Breast epithelium (tissue), 4 donors: ENCODE measurements around the gene SP140. TPM values are rescaled to one million over a fixed set of nuclear protein-coding genes. Genes with fewer than 3 reads are reported as not detected.
"Not testable (repeated sequence)": the region's sequence is repeated elsewhere in the genome, so short reads cannot be mapped to it uniquely, and the experiment has no call there.

ENCODE experiments used
- DNase-seq, 2 donors: peaks; one replicate each; pipeline ENCODE4 v3.0.0-alpha.2; 2019; ENCODE audit warnings: low spot score in 2 of 2
- H3K27ac ChIP-seq, 2 donors: fragments of 200-600 bp; sonication (generic) in 1 of 2; one replicate each; pipeline ENCODE4 v1.5.1; 2016 to 2019; ENCODE audit warnings: mild to moderate bottlenecking in 1 of 2
- H3K27me3 ChIP-seq, 2 donors: fragments of 200-600 bp; sonication (generic) in 1 of 2; one replicate each; pipeline versions ENCODE4 v1.5.1 to v1.6.0; 2017 to 2019; ENCODE audit warnings: control low read depth in 1 of 2, mild to moderate bottlenecking in 1 of 2
- H3K36me3 ChIP-seq: fragments of 200-600 bp; one replicate; pipeline ENCODE4 v1.5.1; 2019
- H3K4me1 ChIP-seq, 2 donors: fragments of 200-600 bp; sonication (generic); one replicate each; pipeline ENCODE4 v1.5.1; 2016 to 2019; ENCODE audit warnings: control low read depth in 1 of 2
- H3K4me3 ChIP-seq, 3 donors: fragments of 200-600 bp; sonication (generic); 1 replicate in 2 of 3; 2 replicates in 1 of 3; pipeline ENCODE4 v1.5.1; 2016 to 2019; ENCODE audit warnings: mild to moderate bottlenecking in 3 of 3, moderate library complexity in 2 of 3
- H3K9me3 ChIP-seq, 2 donors: fragments of 200-600 bp; sonication (generic) in 1 of 2; one replicate each; pipeline ENCODE4 v1.5.1; 2016 to 2019; ENCODE audit warnings: control low read depth in 1 of 2
- CTCF ChIP-seq, 3 donors: fragments of 450-650 bp; IDR thresholded peaks; one replicate each; pipeline ENCODE4 v1.5.1; 2016 to 2017; ENCODE audit warnings: antibody characterized with exemption in 3 of 3, mild to moderate bottlenecking in 3 of 3, moderate library complexity in 3 of 3
- POLR2A ChIP-seq: fragments of 450-650 bp; IDR thresholded peaks from one replicate; pipeline ENCODE4 v1.6.1; 2016; ENCODE audit warnings: antibody characterized with exemption, mild to moderate bottlenecking, moderate library complexity
- POLR2AphosphoS5 ChIP-seq, 3 donors: sonication (generic); formaldehyde crosslinking; IDR thresholded peaks; one replicate each; pipeline ENCODE4 v1.6.1; 2017; ENCODE audit warnings: antibody characterized with exemption in 3 of 3
- intact Hi-C: fragments of 100-400 bp; cut with DNase I; formaldehyde crosslinking; loops from one replicate; pipeline ENCODE4 v1.15.1; 2023; ENCODE audit warnings: low total_unique reads
- total RNA-seq, 3 donors: library from RNA; depleted of rRNA; stranded (reverse); fragments of >200 nt; gene quantifications; one replicate each; pipeline ENCODE4 v1.1.0, GENCODE V29; 2016

SP140 gene
- total RNA-seq, 3 donors from 2014 or later, result 1.1 to 7.9 (median 2.6) TPM

- H3K36me3 ChIP-seq, result peaks cover 9% of the 10 kb centered on the region
- no peaks in the 10 kb centered on the region for H3K27me3 ChIP-seq
- H3K4me1 ChIP-seq, result no peaks in the 10 kb centered on the region
- TF ChIP-seq POLR2AphosphoS5 (IDR thresholded peaks at IDR 0.05) (no peak), CTCF (IDR thresholded peaks at IDR 0.05) (no peak), POLR2A (no peak)
- H3K4me3 ChIP-seq, result peak overlapping the region in 2 of 3 donors; percentile 68
- H3K9me3 ChIP-seq, result no peaks in the 10 kb centered on the region
- DNase-seq, result no peak
- no peak overlapping the region for H3K27ac ChIP-seq
- intact Hi-C loops, result no loop called here
These were observed 7.1 kb upstream of the SP140 start for GRCh38 chr2:230218421-230218820.

- Histone ChIP-seq H3K27ac (peak within 1 kb of the TSS; percentile 77 to 90), H3K4me3 (peak within 1 kb of the TSS; percentile 48 to 68 (median 68)), H3K4me1 (no peaks in the 10 kb centered on the region), H3K9me3 (no peaks in the 10 kb centered on the region), H3K27me3 (no peaks in the 10 kb centered on the region), H3K36me3 (peaks cover 7% of the 10 kb centered on the region)
- intact Hi-C loops, result loop anchor here (1.0 kb wide), 1 partner anchor 26 kb away; no protein-coding TSS in a partner anchor
- no peak for TF ChIP-seq POLR2A
- peak in 1 of 3 donors; percentile 18 for TF ChIP-seq CTCF (IDR thresholded peaks at IDR 0.05)
- peak; percentile 69 to 76 (median 71) for TF ChIP-seq POLR2AphosphoS5 (IDR thresholded peaks at IDR 0.05)
- peak; percentile 88 to 94 for DNase-seq
These were observed 5.9 kb upstream of the SP140 start, which contains the start of gene SP110 for GRCh38 chr2:230219419-230220331. Gene SP110 (minus strand): TSS chr2:230219984. CDS start chr2:230216927, 3,057 bp downstream.

- Histone ChIP-seq H3K27me3 (no peaks in the 10 kb centered on the region), H3K27ac (peak overlapping the region; percentile 77 to 90), H3K4me3 (peak overlapping the region; percentile 48 to 68 (median 68)), H3K36me3 (no peaks in the 10 kb centered on the region), H3K9me3 (no peaks in the 10 kb centered on the region), H3K4me1 (no peaks in the 10 kb centered on the region)
- TF ChIP-seq POLR2AphosphoS5 (IDR thresholded peaks at IDR 0.05) (no peak), POLR2A (no peak), CTCF (IDR thresholded peaks at IDR 0.05) (no peak)
- DNase-seq, result peak in 1 of 2 donors; percentile 29
- intact Hi-C loops, result no loop called here
These were observed 5.1 kb upstream of the SP140 start for GRCh38 chr2:230220347-230220969.

GRCh38 chr2:230221493-230221892, 4.0 kb upstream of the SP140 start:
- Histone ChIP-seq H3K36me3 (no peaks in the 10 kb centered on the region), H3K27me3 (no peaks in the 10 kb centered on the region), H3K4me1 (no peaks in the 10 kb centered on the region), H3K9me3 (no peaks in the 10 kb centered on the region), H3K4me3 (no peak overlapping the region), H3K27ac (no peak overlapping the region)
- no peak for DNase-seq
- intact Hi-C loops, result no loop called here
- TF ChIP-seq POLR2A (no peak), CTCF (IDR thresholded peaks at IDR 0.05) (no peak), POLR2AphosphoS5 (IDR thresholded peaks at IDR 0.05) (no peak)

GRCh38 chr2:230222829-230223228, 2.7 kb upstream of the SP140 start:
- peak in 1 of 3 donors; percentile 17 for TF ChIP-seq POLR2AphosphoS5 (IDR thresholded peaks at IDR 0.05)
- H3K9me3 ChIP-seq, H3K27me3 ChIP-seq, H3K4me1 ChIP-seq, H3K36me3 ChIP-seq, intact Hi-C loops, H3K4me3 ChIP-seq: not testable (repeated sequence)
- DNase-seq, result peak in 1 of 2 donors; percentile 50
- H3K27ac ChIP-seq, result peak overlapping the region; percentile 34 to 49
